Bronchial epithelial cell (primary cell): ENCODE measurements around the gene NUDT3. TPM values are rescaled to one million over a fixed set of nuclear protein-coding genes. Genes with fewer than 3 reads are reported as not detected.

Experiments used
- DNase-seq: peaks from one replicate; pipeline ENCODE4 v3.0.0-alpha.2; 2010; ENCODE audit warnings: low read depth
- FAIRE-seq: peaks from 2 replicates; lab custom pipeline; 2011; peaks lifted over from hg19 to GRCh38; lab: Jason Lieb, UNC
- H3K27me3 ChIP-seq: 2 replicates; pipeline ENCODE4 v1.5.1; 2011; ENCODE audit warnings: low read length; ENCODE audit not compliant: control insufficient read depth, insufficient read depth
- H3K36me3 ChIP-seq: 2 replicates; pipeline ENCODE4 v1.5.1; 2011; ENCODE audit warnings: low read length; ENCODE audit not compliant: control insufficient read depth, insufficient read depth
- H3K4me3 ChIP-seq: 2 replicates; pipeline ENCODE4 v1.5.1; 2011; ENCODE audit warnings: mild to moderate bottlenecking, low read depth, low read length, control low read depth
- CTCF ChIP-seq: IDR thresholded peaks from 2 replicates; pipeline ENCODE4 v1.5.1; 2011; ENCODE audit warnings: mild to moderate bottlenecking, moderate library complexity, low read length, control low read depth, inconsistent platforms; ENCODE audit not compliant: insufficient read depth, severe bottlenecking
- total RNA-seq: library from RNA; depleted of rRNA; stranded (reverse); fragments of >200 nt; gene quantifications from 2 replicates; pipeline ENCODE4 v1.2.1, GENCODE V29; 2014

The NUDT3 gene
- total RNA-seq, 1 donor from 2014 or later = 15.8 TPM

- no peaks in the 10 kb centered on the region for H3K27me3 ChIP-seq
- no peak overlapping the region for H3K4me3 ChIP-seq
- no peak for TF ChIP-seq CTCF
- FAIRE-seq = no peak
- no peaks in the 10 kb centered on the region for H3K36me3 ChIP-seq
- DNase-seq = no peak
These were observed 158.6 kb downstream of the NUDT3 start for GRCh38 chr6:34233867-34234266.

GRCh38 chr6:34232901-34233300 lies 159.6 kb downstream of the NUDT3 start:
- FAIRE-seq = no peak
- H3K4me3 ChIP-seq = no peak overlapping the region
- DNase-seq = no peak
- TF ChIP-seq CTCF = no peak
- no peaks in the 10 kb centered on the region for H3K27me3 ChIP-seq
- no peaks in the 10 kb centered on the region for H3K36me3 ChIP-seq

GRCh38 chr6:34231566-34232336 lies 160.7 kb downstream of the NUDT3 start:
- Histone ChIP-seq H3K36me3 (no peaks in the 10 kb centered on the region), H3K27me3 (no peaks in the 10 kb centered on the region), H3K4me3 (no peak overlapping the region)
- DNase-seq = no peak
- FAIRE-seq = no peak
- no peak for TF ChIP-seq CTCF

GRCh38 chr6:34230653-34231371 lies 161.7 kb downstream of the NUDT3 start:
- Histone ChIP-seq H3K27me3 (no peaks in the 10 kb centered on the region), H3K36me3 (no peaks in the 10 kb centered on the region), H3K4me3 (no peak overlapping the region)
- FAIRE-seq = no peak
- DNase-seq = no peak
- TF ChIP-seq CTCF = no peak

GRCh38 chr6:34229877-34230276 lies 162.6 kb downstream of the NUDT3 start:
- Histone ChIP-seq H3K27me3 (no peaks in the 10 kb centered on the region), H3K4me3 (no peak overlapping the region), H3K36me3 (no peaks in the 10 kb centered on the region)
- TF ChIP-seq CTCF = no peak
- DNase-seq = no peak
- no peak for FAIRE-seq

Other genes starting within 250 kb of the NUDT3 start
- under 0.01 TPM in 1 of 2 replicates, not detected in the other for gene GRM4, start 246.6 kb downstream of the NUDT3 start, total RNA-seq
- 62.1 and 91.4 TPM in 2 replicates for gene HMGA1, start 155.8 kb downstream of the NUDT3 start, total RNA-seq
- gene SMIM29, start 143.7 kb downstream of the NUDT3 start, total RNA-seq = 10.8 and 11.6 TPM in 2 replicates
- gene RPS10, start 33.4 kb upstream of the NUDT3 start, total RNA-seq = 2,015 and 3,887 TPM in 2 replicates
- gene PACSIN1, start 73.4 kb upstream of the NUDT3 start, total RNA-seq = not detected in 2 replicates
- gene SPDEF, start 163.7 kb upstream of the NUDT3 start, total RNA-seq = 2.4 and 5.0 TPM in 2 replicates